ENCODE measurements around the gene PIGL.

PIGL gene

DNA sequence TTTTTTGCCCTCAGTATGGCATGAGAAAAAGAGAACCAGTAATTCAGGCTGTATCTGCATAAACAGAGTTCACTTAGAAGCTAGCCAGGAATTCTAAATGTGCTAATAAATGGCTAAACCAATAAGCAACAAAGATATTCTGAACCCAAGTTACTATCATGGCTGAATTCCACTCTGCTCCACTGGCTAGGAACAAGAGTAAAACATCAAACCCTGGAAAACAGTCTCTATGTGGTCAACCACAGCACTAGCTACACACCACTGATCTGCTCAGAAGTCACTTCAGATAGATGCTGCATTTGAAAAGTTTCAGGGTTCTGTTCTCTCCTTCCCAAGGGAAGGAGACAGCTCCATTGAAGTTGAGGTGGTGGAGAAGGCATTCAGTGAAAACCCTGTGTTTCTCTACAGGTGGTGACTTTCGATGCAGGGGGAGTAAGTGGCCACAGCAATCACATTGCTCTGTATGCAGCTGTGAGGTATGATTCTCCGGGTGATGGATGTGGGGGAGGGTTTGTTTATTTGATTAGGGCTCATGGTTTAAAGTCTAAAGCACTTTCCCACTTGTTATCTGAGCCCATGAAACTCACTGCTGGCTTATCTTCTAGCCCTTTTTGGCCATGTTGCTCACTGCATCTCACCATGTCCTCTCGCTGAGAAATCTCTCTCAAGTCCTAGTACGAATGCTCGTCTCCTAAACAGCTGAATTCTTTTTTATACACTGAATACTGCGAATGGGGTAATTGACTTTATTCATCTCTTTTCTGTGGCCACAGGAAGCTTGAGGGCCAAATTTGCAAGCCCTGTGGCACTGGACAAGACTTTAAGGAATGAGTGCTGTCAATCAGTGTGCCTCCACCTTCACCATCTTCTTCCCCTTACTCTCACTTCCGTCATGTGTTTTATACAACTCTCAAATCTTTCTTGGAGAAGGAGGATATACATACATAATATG, 96.4 kb downstream of the PIGL start:
- DNase-seq: no peak

DNA sequence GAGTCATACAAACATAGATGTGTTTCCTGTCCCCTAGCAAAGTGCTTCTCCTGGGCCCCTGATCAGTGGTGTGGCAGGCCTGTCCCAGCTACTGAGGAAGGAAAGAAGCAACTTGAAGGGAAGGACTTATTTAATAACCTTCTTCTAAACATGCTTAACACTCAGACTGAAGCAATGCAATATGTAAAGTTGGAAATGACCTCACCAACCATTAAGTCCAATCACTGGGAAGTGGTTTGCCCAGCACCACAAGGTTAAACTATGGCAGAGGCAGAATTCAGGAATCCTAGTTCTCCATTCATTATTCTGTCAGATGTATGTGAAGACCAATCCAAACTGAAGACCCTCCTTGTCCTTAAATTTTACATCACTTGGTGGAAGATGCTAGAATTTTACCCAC, 97.2 kb downstream of the PIGL start:
- DNase-seq: no peak

DNA sequence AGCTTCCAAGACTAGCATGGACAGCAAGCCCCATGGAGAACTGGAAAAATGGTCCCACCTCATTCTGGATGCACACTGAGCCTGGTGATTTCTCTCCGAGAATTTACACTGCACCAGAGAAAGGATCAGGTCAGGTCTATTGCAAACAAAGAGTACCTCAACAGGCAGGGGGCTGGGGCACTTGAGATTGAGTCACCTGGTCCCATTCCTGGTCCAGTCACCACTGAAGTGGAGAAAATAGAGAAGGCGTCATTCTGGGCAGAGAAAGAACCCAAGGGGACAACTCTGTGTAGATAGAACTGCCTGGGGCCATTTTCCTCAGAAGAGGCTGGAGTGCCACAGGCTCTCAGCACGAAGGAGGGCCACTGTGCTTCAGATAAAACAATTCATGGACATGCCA, 97.8 kb downstream of the PIGL start:
- no peak for DNase-seq

DNA sequence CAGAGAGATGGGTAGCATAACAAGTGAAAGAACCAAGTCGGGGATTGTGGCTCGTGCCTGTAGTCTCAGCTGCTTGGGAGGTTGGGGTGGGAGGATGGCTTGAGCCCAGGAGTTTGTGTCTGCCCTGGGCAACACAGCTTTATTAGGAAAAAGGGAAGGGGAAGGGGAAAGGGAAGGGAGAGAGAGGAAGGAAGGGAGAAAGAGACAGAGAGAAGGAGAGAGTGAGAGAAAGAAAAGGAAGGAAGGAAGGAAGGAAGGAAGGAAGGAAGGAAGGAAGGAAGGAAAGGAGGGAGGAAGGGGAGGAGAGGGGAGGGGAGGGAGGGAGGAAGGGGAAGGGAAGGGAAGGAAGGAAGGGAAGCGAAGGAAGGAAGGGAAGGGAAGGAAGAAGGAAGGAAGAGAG, 103.0 kb downstream of the PIGL start:
- DNase-seq: no peak

DNA sequence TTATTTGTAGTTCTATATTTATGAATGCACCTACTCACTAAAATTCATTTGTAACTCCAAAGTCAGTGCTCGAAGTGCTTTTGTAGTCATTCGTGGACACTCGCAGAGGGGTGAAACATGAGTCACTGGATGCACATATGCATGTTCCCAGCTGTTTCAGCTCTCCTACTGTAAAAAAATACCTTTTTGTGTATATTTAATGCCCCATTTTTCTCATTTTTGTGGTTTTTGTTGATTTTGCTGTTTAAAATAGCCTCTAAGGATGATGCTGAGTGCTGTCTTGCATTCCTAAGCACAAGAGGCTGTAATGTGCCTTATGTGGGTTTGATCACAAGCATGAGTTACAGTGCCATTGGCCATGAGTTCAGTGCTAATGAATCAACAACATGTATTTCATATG, 105.6 kb downstream of the PIGL start:
- DNase-seq: peak; percentile 83

DNA sequence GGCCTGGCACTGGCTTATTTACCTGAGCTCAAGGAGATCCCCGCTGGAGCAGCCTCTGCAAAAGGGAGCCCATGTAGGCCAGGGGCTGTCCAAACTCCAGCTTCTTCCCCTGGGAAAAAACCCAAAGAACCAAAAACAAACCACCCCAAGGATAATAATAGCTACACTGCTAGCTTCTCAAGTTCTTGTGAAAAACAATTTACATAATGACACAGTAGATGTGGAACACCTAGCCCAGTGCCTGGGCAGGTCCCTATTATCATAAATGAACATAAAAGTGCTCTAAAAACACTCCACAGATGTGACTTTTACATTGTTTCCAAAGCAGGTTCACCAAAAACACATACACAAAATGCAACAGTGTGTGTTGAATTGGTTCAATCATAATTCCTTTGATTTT, 109.0 kb downstream of the PIGL start:
- no peak for DNase-seq

DNA sequence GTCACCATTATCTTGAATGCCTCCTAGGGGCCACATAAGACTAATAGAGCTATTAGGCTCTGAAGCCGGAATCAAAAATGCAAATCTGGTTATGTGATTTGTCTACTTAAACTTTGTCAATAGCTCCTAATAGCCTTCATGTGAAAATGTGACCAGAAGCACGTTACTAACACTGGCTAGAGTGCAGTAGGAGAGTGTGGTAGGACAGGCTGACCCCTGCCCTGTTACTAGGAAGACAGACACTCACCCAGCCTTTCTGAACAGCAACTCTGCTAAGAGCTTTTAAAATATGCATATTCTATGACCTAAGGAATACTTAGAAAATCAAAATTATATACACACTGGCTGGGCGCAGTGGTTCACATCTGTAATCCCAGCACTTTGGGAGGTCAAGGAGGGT, 110.0 kb downstream of the PIGL start:
- no peak for DNase-seq

DNA sequence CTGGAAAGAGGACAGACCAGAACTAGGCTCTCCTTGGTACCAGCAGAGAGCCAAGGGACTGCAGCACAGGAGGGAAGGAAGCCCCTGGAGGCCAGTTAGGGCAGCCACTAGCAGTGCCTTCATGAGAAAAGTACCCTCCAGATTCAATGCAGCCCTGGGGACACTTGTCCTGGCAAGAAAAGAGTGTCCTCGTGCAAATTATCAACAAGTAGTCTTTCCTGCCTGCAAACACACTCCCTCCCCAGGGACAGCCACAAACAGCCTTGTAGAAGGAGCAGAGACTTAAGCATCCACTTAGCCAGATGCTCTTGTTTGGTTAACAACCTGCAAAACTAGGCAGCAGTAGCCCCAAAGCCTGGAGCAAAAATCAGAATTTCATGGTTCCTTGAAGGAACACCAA, 112.0 kb downstream of the PIGL start:
- no peak for DNase-seq

DNA sequence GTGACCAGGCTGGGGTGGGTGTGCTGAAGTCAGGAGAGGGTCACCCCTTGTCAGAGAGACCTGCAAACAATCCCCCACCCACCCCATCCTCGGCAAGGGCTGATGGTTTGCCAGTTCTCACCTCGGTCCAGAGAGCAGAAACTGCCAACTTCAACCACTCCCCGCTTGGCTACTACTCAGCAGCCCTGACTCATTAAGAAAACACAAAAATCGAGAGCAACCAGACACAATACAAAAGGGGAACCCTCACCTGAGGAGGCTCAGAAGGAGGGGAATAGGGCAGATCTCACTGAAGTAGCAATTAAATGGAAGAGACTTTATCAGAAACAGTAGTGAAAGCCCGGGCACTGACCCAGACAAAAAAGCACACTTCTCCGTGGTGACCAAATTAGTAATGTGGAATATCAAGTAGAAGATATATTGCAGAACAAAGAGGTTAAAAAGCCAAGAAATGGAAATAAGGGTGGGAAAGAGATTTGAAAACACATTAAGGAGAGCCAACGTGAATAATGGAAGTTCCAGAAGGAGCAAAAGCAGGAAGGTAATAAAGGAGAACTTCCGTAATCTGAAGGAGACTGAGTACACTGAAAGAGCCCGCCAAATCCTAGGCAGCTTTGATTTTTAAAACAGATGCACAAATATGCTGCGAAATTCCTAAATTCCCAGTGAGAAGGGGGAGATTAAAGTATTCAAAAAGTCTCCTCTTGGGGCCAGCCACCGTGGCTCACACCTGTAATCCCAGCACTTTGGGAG, 112.7 kb downstream of the PIGL start:
- DNase-seq: peak; percentile 18

DNA sequence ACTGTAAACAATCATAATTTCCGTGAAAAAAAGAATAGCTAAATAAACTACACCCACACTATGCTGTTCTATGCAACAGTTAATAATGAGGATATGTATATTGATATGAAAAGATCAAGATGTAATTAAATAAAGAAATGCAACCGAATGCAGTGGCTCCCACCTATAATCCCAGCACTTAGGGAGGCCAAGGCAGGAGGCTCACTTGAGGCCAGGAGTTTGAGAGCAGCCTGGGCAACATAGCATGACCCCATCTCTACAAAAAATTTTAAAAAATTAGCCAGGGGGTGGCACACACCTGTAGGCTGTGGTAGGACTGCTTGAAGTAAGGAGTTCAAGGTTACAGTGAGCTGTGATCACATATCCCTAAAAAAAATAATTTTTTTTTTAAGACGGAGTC, 121.4 kb downstream of the PIGL start:
- no peak for DNase-seq

DNA sequence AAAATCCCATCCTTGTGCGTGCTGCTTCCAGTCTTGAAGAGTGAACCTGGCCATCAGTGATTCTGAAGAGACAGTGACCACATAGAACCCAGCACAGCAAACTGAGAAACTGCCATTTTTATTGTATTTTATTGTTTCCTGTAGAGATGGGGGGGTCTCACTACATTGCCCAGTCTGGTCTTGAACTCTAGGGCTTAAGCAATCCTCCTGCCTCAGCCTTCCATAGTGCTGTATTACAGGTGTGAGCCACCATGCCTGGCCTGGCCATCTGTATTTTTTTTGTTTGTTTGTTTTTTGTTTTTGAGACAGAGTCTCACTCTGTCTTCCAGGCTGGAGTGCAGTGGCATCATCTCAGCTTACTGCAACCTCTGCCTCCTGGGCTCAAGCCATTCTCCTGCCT, 122.4 kb downstream of the PIGL start:
- DNase-seq: no peak

DNA sequence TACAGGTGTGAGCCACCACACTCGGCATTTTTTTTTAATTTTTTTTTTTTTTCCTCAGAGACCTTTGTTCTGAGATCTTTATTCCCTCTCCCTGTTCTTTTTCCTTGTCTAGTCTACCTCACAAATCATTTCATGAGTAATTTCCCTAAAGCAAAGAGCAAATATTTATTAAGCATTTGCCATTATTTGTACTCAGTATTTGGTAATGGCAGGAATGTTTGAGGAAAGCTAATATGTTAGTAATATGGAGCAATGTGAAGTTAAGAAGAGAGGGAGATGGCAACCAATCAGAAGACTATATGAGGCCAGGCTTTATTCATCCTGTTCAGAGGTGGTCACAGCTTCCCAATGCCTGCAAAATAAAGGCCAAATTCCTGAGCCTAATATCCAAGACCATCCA, 122.9 kb downstream of the PIGL start:
- DNase-seq: no peak

DNA sequence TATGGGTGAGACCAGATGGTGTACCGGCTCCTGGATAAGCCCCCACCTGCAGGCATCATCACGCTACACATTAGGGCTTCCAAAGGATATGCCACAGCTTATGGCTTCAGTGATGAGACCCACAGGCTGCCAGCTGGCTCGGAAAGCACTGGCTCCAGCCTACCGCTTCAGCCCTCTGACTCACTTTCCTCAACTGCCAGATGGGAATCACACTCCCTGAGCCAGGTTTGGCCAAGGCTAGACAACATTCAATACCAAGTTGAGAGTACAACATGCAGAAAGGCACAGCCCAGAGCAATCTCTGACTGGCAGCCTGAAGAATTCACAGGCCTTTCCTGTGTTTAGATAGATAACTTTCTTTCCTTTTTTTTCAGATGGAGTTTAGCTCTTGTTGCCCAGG, 126.0 kb downstream of the PIGL start:
- no peak for DNase-seq

DNA sequence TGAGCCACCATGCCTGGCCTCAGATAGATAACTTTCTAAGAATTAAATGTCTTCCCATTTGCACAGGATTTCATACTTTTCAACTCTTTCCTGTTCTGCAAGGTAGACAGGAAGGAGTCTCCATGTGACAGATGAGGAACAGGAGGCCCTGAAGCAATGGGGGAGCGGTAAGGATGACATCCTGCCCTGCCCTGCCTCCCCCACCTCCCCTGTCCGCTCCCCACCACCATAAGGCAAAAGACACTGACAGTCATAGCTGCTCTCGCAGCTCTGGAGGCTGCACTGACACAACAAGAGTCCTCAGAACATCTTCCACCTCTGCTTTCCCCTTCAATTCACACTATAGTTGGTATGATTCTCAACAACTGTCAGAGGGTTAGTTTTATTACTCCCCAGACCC, 126.6 kb downstream of the PIGL start:
- no peak for DNase-seq

DNA sequence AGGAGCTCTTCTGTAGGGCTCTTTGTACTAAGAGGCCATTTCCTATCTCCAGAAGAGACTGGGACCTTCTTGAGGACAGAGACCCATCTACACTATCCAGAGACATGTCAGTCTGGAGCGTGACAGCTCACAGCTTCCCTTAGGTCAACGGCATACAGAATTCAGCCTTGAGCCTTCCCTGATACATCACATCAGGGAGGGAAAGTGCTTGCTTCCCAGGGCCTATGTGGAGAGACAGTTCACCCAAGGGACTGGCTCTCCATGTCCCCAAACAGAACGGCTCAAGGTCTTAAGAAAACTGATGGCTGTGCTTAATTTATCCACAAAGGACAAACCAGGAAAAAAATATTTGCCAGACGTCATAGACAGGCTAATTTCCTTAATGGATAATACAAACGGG, 128.6 kb downstream of the PIGL start:
- no peak for DNase-seq

DNA sequence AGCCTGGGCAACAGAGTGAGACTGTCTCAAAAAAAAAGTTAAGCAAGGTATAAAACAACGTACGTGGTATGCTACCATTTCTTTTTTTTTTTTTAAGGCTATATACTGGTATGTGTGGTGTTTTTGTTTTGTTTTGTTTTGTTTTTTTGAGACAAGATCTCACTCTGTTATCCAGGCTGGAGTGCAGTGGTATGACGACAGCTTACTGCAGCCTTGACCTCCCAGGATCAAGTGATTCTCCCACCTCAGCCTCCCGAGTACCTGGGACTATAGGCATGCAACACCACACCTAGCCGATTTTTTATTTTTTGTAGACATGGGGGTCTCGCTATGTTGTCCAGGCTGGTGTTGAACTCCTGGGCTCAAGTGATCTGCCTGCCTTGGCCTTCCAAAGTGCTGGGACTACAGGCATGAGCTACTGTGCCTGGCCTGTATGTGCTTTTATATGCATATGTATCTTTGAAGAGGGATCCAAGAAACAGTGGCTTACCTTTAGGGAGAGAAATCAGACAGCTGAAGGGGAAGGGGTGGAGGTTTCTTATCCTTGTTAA, 129.8 kb downstream of the PIGL start:
- DNase-seq: no peak

DNA sequence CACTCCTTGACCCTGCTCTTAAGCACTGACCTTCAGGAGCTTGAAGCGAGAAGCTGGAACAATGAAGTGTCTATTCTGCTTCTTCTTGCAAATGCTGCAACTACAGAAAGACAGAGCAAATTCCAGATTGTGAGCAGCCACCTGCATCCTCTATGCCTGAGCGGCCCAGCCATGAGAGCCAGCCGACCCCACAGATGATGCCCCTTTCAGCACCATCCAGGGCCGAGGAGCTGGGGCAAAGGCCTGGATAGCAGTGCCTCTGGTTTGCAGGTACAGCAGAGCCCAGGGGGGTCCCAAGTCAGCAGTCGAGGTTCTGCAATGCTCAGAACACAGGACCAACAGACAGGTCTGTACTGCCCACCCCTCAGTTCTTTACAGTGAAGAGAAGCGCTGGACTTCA, 131.6 kb downstream of the PIGL start:
- DNase-seq: no peak

DNA sequence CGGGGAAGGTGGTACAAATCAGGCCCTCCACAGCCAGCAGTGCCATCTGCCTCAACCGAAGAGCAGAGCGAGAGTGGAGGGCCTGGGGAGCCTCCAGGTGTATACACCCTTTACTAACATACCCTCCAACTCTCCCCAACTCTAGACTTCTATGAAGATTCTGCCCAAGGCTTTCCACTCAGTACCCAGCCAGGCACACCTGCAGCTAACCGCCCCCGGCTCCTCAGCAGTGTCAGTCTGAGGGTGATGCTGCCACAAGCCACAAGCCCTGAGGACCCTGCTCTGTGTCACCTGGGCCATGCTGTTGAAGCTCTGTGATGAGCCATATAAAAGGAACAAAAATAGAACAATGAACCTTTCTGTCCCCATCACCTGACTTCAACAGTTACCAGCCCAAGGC, 132.4 kb downstream of the PIGL start:
- no peak for DNase-seq

DNA sequence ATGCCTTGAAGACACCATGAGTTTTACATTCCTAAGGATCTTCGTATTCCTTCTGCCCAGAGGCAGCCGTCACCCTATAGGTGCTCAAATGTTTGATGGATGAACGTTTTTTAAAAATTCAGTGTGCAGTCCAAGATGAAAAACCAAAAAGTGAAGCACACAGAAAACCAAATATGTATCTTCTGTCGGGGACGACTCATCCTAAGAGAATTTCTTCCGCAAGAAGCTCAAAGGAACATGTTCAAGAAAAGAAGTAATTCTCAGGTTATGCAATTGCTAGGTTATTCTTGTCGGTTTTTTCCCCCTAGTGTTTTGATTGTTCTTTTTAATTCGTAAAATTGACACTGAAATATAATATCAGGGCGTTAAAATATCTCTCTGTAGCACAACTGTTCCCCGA, 134.8 kb downstream of the PIGL start:
- peak; percentile 61 for DNase-seq

DNA sequence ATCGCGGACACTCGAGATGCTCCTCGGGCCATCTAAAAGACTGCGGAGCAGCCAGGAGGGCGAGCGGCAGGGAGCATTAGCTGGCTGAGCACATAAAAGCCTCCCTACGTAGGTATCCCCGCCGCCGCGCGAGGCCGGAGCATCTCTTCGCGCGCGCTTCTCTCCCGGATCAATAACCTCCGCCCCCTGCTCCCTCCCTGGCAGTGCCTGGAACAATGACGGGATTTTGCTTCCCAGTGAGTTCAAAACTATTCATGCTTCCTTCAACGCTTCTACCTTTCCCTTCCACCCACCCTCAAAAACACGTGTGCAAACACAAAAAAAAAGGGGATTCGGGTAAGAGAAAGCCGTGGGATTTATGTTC, 135.3 kb downstream of the PIGL start:
- DNase-seq: peak; percentile 44

DNA sequence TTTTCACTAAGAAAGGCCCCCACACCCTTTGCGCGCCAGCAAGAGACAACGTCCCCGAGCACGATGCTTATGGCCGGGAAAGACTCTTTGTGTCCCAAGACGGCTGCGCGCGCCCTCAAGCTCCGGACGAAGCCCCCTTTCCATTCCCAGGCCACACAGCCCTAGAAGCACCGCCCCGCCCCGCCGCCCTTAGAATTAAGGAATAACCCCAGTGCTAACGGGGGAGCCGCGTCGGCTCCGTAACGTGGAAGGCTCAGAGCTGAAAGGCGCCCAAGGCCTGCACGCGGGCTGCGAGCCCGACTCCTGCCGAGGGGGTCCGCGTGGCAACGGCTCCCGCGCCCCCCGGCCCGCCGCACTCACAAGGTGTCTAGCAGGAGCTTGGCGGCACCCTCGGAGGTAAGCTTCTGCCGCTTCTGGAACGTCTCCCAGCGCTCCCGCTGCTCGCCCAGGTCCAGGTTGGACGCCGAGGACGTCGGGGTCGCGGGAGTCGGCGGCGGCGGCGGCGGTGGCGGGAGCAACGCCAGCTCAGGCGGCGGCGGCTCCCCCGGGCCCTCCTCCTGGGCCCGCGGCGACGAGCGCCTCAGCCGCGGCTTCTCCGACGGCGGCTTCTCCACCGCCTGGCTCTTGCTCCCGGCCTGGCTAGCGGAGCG, 135.8 kb downstream of the PIGL start:
- peak; percentile 36 for DNase-seq

DNA sequence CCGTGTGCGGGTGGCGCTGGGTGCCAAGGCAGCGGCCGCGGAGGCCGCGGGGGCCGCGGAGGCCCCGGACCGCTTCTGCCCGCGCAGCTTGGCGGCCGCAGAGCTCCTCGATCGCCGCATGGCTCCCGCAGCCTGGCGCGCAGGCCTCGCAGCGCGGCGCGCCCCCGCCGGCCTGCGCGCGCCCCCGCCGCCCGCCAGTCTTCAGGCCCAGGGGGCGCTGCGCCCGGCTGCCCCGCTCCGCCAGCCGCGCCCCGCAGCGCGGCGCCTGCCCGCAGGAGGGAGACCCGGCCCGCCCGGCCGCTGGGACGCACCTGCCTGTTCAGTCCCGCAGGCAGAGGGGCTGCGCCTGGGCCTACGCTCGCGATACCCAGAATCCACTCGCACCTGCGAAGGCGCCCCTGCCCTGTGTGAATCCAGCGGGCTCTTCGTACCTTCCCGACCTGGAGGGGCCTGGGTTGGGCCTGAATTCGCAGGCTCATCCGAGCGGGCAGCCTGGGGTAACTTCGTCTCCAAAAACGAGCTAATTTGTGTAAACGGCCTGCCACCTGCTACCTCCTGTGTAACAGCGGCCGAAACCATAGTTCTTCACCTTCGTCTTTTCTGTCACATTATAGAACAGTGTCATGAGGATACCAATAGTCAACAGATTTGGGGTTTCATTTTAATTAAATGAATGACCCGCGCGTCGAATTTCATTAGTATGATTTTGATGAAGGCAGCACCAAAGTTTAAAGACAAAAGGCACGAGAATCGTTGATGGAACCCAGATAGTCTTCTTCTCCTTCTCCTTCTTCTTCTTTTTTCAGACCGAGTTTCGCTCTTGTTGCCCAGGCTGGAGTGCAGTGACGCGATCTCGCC, 136.5 kb downstream of the PIGL start, which contains the start of gene CENPV:
Gene CENPV, minus strand, starts transcription at position 153 of the 858 bp plus-strand sequence. Its CDS starts 33 bp downstream, at position 120.
- DNase-seq: peak; percentile 53
